Fibroblast of lung (primary cell): ENCODE results near the gene TCL1B.

ENCODE experiments used
- EZH2 ChIP-seq: IDR thresholded peaks from 2 replicates; pipeline ENCODE4 v1.5.1; 2012; ENCODE audit warnings: low read length, control low read depth, mild to moderate bottlenecking; ENCODE audit errors: missing control alignments
- TF ChIP-seq, protein P1 (sequence below), 2 donors: IDR thresholded peaks in 1 of 2; conservative IDR thresholded peaks in 1 of 2; 1 replicate in 1 of 2; 2 replicates in 1 of 2; pipeline ENCODE4 v1.5.1; 2011 to 2012; ENCODE audit warnings: low read length in 2 of 2, control low read depth in 1 of 2, inconsistent platforms in 1 of 2, low read depth in 1 of 2, mild to moderate bottlenecking in 1 of 2

DNA sequence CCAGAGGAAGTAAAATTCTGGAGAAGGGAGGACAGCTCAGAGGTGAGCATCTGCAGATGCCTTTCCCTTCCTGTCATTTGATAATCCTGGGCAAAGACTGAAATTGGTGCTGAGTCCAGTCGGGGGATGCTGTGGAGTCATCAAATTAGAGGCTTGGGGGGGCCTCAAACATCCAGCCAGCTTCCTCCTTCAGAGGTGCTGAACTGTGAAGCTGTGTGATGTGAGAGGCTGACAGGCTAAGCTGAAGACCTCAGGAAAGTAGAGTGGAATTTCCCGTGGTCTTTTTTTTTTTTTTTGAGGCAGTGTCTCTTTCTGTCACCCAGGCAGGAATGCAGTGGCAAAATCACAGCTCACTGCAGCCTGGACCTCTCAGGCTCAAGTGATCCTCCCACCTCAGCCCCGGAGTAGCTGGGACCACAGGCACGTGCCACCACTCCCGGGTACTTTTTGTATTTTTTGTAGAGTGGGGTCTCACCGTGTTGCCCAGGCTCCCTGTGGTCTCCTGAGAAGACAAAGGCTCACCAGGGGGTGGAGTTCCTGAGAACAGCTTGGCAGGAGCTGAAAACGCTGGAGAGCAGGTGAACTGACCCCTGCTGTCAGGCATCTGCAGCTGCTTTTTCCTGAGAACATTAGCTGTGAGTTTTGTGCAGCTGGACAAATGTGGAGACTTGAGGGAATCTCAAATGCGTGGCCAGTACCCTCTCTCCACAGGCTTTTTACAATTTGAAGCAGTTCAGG lies 6.1 kb upstream of the TCL1B start:
- TF ChIP-seq, protein P1, sequence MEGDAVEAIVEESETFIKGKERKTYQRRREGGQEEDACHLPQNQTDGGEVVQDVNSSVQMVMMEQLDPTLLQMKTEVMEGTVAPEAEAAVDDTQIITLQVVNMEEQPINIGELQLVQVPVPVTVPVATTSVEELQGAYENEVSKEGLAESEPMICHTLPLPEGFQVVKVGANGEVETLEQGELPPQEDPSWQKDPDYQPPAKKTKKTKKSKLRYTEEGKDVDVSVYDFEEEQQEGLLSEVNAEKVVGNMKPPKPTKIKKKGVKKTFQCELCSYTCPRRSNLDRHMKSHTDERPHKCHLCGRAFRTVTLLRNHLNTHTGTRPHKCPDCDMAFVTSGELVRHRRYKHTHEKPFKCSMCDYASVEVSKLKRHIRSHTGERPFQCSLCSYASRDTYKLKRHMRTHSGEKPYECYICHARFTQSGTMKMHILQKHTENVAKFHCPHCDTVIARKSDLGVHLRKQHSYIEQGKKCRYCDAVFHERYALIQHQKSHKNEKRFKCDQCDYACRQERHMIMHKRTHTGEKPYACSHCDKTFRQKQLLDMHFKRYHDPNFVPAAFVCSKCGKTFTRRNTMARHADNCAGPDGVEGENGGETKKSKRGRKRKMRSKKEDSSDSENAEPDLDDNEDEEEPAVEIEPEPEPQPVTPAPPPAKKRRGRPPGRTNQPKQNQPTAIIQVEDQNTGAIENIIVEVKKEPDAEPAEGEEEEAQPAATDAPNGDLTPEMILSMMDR (conservative IDR thresholded peaks at IDR 0.05 in 1 of 2, IDR thresholded peaks at IDR 0.05 in 1 of 2; ENCODE audit: low read depth in 1 of 2, low read length in 2 of 2): no peak
- TF ChIP-seq EZH2: no peak
